SK-N-SH treated with all-trans-retinoic acid at 6 μM for 48 hours (cell line): ENCODE results near the gene LPAR2.

Experiments
- ESRRG ChIP-seq: fragments of 250-450 bp; sonication (Bioruptor Pico); IDR thresholded peaks from 2 replicates; pipeline ENCODE4 v1.6.1; 2021; ENCODE audit warnings: mild to moderate bottlenecking
- RARB ChIP-seq: fragments of 250-450 bp; sonication (Bioruptor Pico); IDR thresholded peaks from 2 replicates; pipeline ENCODE4 v1.8.0; 2021; ENCODE audit warnings: mild to moderate bottlenecking, moderate library complexity

DNA sequence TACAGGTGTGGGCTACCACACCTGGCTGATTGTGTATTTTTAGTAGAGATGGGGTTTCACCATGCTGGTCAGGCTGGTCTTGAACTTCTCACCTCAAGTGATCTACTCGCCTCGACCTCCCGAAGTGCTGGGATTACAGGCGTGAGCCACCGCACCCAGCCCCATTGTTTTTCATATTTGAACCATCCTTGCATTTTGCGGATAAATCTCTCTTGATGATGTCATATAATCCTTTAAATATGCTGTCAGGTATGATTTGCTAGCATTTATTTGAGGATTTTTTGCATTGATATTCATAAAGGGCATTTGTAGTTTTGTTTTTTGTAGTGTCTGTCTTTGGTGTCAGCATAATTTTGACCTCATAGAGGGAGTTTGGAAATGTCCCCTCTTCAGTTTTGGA is 46.3 kb upstream of the LPAR2 start:
- TF ChIP-seq ESRRG (CRISPR knock-in tag): no peak
- TF ChIP-seq RARB (CRISPR knock-in tag): no peak
